ENCODE results near the gene SMAD2. TPM values are rescaled to one million over a fixed set of nuclear protein-coding genes. Genes with fewer than 3 reads are reported as not detected.
"Not testable (repeated sequence)": the region's sequence is repeated elsewhere in the genome, so short reads cannot be mapped to it uniquely, and the experiment has no call there.

SMAD2 gene
- total and polyA plus RNA-seq, 3 experiments from 2014 or later, result 97.8 to 343 (median 337) TPM

- H3K4me1 ChIP-seq (ENCODE audit: insufficient read depth, low read length), result no peaks in the 10 kb centered on the region
- H3K27ac ChIP-seq (ENCODE audit: low read depth, low read length), result no peak overlapping the region
- peaks cover 7 to 26% of the 10 kb centered on the region in 2 donors for H3K27me3 Mint-ChIP-seq
- H3K4me3 Mint-ChIP-seq, result no peak overlapping the region
- no peak overlapping the region for H3K27ac Mint-ChIP-seq
- H3K36me3 Mint-ChIP-seq, result no peaks in the 10 kb centered on the region
- H3K9me3 Mint-ChIP-seq, result peaks cover 0 to 3% (median 0%) of the 10 kb centered on the region in 5 donors
- H3K4me1 Mint-ChIP-seq, result peaks cover 0 to 3% (median 0%) of the 10 kb centered on the region in 3 donors
- CTCF ChIA-PET, result no interaction called here
- no peak for DNase-seq
- no peaks in the 10 kb centered on the region for H3K27me3 ChIP-seq (ENCODE audit: insufficient read depth, low read length, poor library complexity, severe bottlenecking)
- POLR2A ChIA-PET, result no interaction called here
- H3K36me3 ChIP-seq (ENCODE audit: insufficient read depth, low read length), result no peaks in the 10 kb centered on the region
- no peak overlapping the region for H3K4me3 ChIP-seq (ENCODE audit: low read length)
- H3K9me3 ChIP-seq (ENCODE audit: low read length), result no peaks in the 10 kb centered on the region
Measured at GRCh38 chr18:47777626-47778025, 152.8 kb downstream of the SMAD2 start.

GRCh38 chr18:47775961-47776360 is 154.5 kb downstream of the SMAD2 start:
- POLR2A ChIA-PET, result no interaction called here

GRCh38 chr18:47773931-47774330 is 156.5 kb downstream of the SMAD2 start:
- no peaks in the 10 kb centered on the region for H3K36me3 Mint-ChIP-seq
- ChIA-PET POLR2A (no interaction called here), CTCF (interaction anchor here (1.1 to 1.8 kb wide), 3 partner anchors 17 to 251 kb away, joined by 3 to 4 read pairs (median 4); no protein-coding TSS in a partner anchor)
- no peak for DNase-seq
- H3K27ac Mint-ChIP-seq, result no peak overlapping the region
- no peak overlapping the region for H3K4me3 Mint-ChIP-seq
- H3K4me1 Mint-ChIP-seq, result peaks cover 0 to 3% (median 0%) of the 10 kb centered on the region in 3 donors
- H3K36me3 ChIP-seq (ENCODE audit: insufficient read depth, low read length), result no peaks in the 10 kb centered on the region
- no peak overlapping the region for H3K27ac ChIP-seq (ENCODE audit: low read depth, low read length)
- H3K27me3 Mint-ChIP-seq, result peaks cover 4 to 14% of the 10 kb centered on the region in 2 donors
- no peaks in the 10 kb centered on the region for H3K9me3 ChIP-seq (ENCODE audit: low read length)
- no peaks in the 10 kb centered on the region for H3K27me3 ChIP-seq (ENCODE audit: insufficient read depth, low read length, poor library complexity, severe bottlenecking)
- H3K9me3 Mint-ChIP-seq, result no peaks in the 10 kb centered on the region
- H3K4me1 ChIP-seq (ENCODE audit: insufficient read depth, low read length), result no peaks in the 10 kb centered on the region
- H3K4me3 ChIP-seq (ENCODE audit: low read length), result no peak overlapping the region

More at GRCh38 chr18:47775961-47776360, 154.5 kb downstream of the SMAD2 start:
- H3K9me3 ChIP-seq (ENCODE audit: low read length), result no peaks in the 10 kb centered on the region
- CTCF ChIA-PET, result no interaction called here
- no peak overlapping the region for H3K4me3 ChIP-seq (ENCODE audit: low read length)
- no peaks in the 10 kb centered on the region for H3K36me3 ChIP-seq (ENCODE audit: insufficient read depth, low read length)
- H3K4me1 ChIP-seq (ENCODE audit: insufficient read depth, low read length), result no peaks in the 10 kb centered on the region
- H3K27ac Mint-ChIP-seq, result no peak overlapping the region
- H3K27ac ChIP-seq (ENCODE audit: low read depth, low read length), result no peak overlapping the region
- no peak overlapping the region for H3K4me3 Mint-ChIP-seq
- H3K27me3 Mint-ChIP-seq, result peaks cover 4 to 15% of the 10 kb centered on the region in 2 donors
- peaks cover 0 to 3% (median 0%) of the 10 kb centered on the region in 3 donors for H3K4me1 Mint-ChIP-seq
- H3K36me3 Mint-ChIP-seq, result no peaks in the 10 kb centered on the region
- DNase-seq, result no peak
- H3K9me3 Mint-ChIP-seq, result no peaks in the 10 kb centered on the region
- H3K27me3 ChIP-seq (ENCODE audit: insufficient read depth, low read length, poor library complexity, severe bottlenecking), result no peaks in the 10 kb centered on the region

DNA sequence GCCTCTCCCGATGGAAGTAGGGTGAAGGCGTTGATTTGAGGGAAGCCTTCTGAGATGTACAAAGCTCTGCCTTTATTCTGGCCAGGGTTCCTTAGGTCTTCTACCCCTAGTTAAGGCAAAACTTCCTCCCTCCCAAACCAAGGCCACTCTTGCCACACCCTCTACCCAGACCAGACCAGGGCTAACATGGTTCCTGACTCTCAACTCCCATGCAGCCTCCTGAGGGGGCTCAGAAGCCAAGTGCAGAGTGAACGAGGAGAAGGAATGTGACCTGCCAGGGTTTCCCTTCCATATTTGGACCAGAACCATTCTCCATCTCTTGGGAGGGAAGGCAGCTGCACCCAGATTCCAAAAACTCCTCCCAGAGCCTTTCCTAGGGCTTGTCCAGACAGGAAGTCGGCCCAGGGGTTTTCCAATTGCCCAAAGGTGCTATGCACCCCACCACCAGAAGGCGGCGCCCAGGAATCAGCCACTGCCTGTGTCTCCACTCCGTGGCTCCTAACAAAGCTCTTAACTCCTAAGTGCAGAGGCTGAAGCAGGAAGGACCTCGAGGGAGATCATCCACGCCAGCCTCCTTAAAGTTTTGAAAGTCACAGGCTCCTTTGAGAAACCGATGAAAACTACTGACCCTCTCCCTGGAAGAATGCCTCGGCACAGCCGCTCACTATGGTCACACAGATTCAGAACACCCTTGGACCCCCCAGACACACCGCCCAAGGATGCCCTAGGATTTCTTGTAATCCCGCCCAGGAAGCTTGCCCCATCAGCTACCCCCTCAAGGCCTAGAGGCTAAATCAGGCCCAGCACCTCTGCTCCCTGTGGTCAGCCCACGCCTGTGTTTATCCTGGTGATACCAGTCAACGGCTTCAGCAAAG is 157.8 kb downstream of the SMAD2 start:
- ChIA-PET CTCF (interaction anchor here (0.8 to 2.1 kb wide), 10 partner anchors 10 to 260 kb away, joined by 3 to 11 read pairs (median 4); no protein-coding TSS in a partner anchor), POLR2A (no interaction called here)
- H3K9me3 ChIP-seq (ENCODE audit: low read length), result no peaks in the 10 kb centered on the region
- no peak overlapping the region for H3K4me3 ChIP-seq (ENCODE audit: low read length)
- no peaks in the 10 kb centered on the region for H3K36me3 ChIP-seq (ENCODE audit: insufficient read depth, low read length)
- H3K27ac ChIP-seq (ENCODE audit: low read depth, low read length), result no peak overlapping the region
- Mint-ChIP-seq H3K27ac (no peak overlapping the region), H3K4me1 (peaks cover 0 to 3% (median 0%) of the 10 kb centered on the region in 3 donors), H3K27me3 (peaks cover 4 to 8% of the 10 kb centered on the region in 2 donors), H3K36me3 (no peaks in the 10 kb centered on the region), H3K4me3 (no peak overlapping the region), H3K9me3 (no peaks in the 10 kb centered on the region)
- H3K4me1 ChIP-seq (ENCODE audit: insufficient read depth, low read length), result no peaks in the 10 kb centered on the region
- peak; percentile 20 to 62 (median 41) for DNase-seq
- no peaks in the 10 kb centered on the region for H3K27me3 ChIP-seq (ENCODE audit: insufficient read depth, low read length, poor library complexity, severe bottlenecking)

DNA sequence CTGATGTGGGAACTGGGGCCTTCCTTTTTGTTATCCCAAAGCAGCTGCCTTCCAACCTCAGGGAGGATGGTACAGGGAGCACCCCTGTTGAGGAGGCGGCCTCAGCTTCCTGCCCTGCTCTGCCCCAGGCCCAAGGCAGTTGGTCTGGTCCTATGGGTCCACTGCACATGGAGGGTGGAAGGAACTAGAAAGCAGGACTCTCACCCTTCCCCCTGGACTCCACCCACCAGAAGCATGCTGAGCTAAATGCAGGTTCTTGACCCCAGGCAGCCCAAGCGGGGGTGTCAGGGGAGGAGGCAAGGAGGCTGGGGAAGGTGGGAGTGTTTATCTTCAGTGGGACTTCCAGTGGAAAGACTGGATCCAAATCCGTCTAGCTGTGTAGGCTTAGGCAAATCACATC is 158.5 kb downstream of the SMAD2 start:
- Mint-ChIP-seq H3K4me1 (peaks cover 0 to 3% (median 0%) of the 10 kb centered on the region in 3 donors), H3K36me3 (no peaks in the 10 kb centered on the region), H3K27ac (no peak overlapping the region), H3K9me3 (no peaks in the 10 kb centered on the region), H3K4me3 (no peak overlapping the region), H3K27me3 (peaks cover 6 to 8% of the 10 kb centered on the region in 2 donors)
- H3K4me3 ChIP-seq (ENCODE audit: low read length), result no peak overlapping the region
- CTCF ChIA-PET, result interaction anchor here (1.4 to 2.1 kb wide), 7 partner anchors 11 to 244 kb away, joined by 3 to 11 read pairs (median 4); no protein-coding TSS in a partner anchor
- DNase-seq, result no peak
- H3K27ac ChIP-seq (ENCODE audit: low read depth, low read length), result no peak overlapping the region
- POLR2A ChIA-PET, result no interaction called here
- H3K9me3 ChIP-seq (ENCODE audit: low read length), result no peaks in the 10 kb centered on the region
- no peaks in the 10 kb centered on the region for H3K27me3 ChIP-seq (ENCODE audit: insufficient read depth, low read length, poor library complexity, severe bottlenecking)
- no peaks in the 10 kb centered on the region for H3K4me1 ChIP-seq (ENCODE audit: insufficient read depth, low read length)
- H3K36me3 ChIP-seq (ENCODE audit: insufficient read depth, low read length), result no peaks in the 10 kb centered on the region

DNA sequence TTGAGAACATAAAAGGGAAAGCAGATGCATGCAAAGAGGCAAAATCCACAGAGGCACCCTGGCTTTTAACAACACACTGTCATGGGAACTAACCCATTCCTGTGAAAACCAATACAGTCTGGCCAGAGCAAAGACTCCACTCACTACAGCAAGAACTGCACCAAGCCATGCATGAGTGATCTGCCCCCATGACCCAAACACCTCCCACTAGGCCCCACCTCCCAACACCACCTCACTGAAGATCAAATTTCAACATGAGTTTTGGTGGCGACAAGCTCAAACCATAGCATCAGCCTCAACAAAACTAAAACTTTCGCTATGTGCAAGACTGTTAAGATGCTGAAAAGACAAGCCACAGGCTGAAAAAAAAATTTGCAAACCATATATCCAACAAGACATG is 162.8 kb downstream of the SMAD2 start:
- ChIA-PET POLR2A (no interaction called here), CTCF (interaction anchor here (0.9 kb wide), 1 partner anchor 12 kb away, joined by 3 read pairs; no protein-coding TSS in a partner anchor)
- no peaks in the 10 kb centered on the region for H3K27me3 ChIP-seq (ENCODE audit: insufficient read depth, low read length, poor library complexity, severe bottlenecking)
- H3K9me3 Mint-ChIP-seq, result peaks cover 0 to 6% (median 0%) of the 10 kb centered on the region in 5 donors
- H3K27ac ChIP-seq (ENCODE audit: low read depth, low read length), result no peak overlapping the region
- H3K36me3 Mint-ChIP-seq, result no peaks in the 10 kb centered on the region
- no peak overlapping the region for H3K4me3 ChIP-seq (ENCODE audit: low read length)
- H3K27me3 Mint-ChIP-seq, result peaks cover 11 to 18% of the 10 kb centered on the region in 2 donors
- H3K27ac Mint-ChIP-seq, result peak overlapping the region in 1 of 8 donors; percentile 22
- DNase-seq, result no peak
- H3K9me3 ChIP-seq (ENCODE audit: low read length), result no peaks in the 10 kb centered on the region
- H3K36me3 ChIP-seq (ENCODE audit: insufficient read depth, low read length), result no peaks in the 10 kb centered on the region
- H3K4me3 Mint-ChIP-seq, result no peak overlapping the region
- peaks cover 0 to under 1% (median 0%) of the 10 kb centered on the region in 3 donors for H3K4me1 Mint-ChIP-seq
- H3K4me1 ChIP-seq (ENCODE audit: insufficient read depth, low read length), result no peaks in the 10 kb centered on the region

DNA sequence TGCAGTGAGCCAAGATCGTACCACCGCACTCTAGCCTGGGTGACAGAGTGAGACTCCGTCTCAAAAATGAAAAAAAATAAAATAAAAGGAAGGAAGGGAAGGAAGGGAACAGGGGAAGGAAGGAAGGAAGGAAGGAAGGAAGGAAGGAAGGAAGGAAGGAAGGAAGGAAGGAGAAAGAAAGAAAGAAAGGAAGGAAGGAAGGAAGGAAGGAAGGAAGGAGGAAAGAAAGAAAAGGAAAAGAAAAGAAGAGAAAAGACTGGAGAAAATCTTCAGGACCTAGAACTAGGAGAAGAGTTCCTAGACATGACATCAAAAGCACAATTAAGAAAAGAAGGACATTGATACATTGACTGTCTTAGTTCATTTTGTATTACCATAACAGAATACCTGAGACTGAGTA is 163.3 kb downstream of the SMAD2 start:
- H3K36me3 ChIP-seq (ENCODE audit: insufficient read depth, low read length); H3K4me3 ChIP-seq (ENCODE audit: low read length); H3K9me3 ChIP-seq (ENCODE audit: low read length); H3K27me3 ChIP-seq (ENCODE audit: insufficient read depth, low read length, poor library complexity, severe bottlenecking); H3K4me1 Mint-ChIP-seq; POLR2A ChIA-PET; H3K27ac Mint-ChIP-seq; H3K4me1 ChIP-seq (ENCODE audit: insufficient read depth, low read length); H3K27ac ChIP-seq (ENCODE audit: low read depth, low read length); DNase-seq; H3K4me3 Mint-ChIP-seq; H3K9me3 Mint-ChIP-seq; H3K36me3 Mint-ChIP-seq: not testable (repeated sequence)
- CTCF ChIA-PET, result interaction anchor here (0.9 to 1.6 kb wide), 2 partner anchors 11 to 230 kb away, joined by 3 read pairs; no protein-coding TSS in a partner anchor
- peaks cover 15 to 18% of the 10 kb centered on the region in 2 donors for H3K27me3 Mint-ChIP-seq

Measured in CD8-positive, alpha-beta memory T cell (primary cell).